PC-3 (cell line): ENCODE results near the gene UNK. TPM values are rescaled to one million over a fixed set of nuclear protein-coding genes. Genes with fewer than 3 reads are reported as not detected.
"Not testable (repeated sequence)": the region's sequence is repeated elsewhere in the genome, so short reads cannot be mapped to it uniquely, and the experiment has no call there.

Experiments
- ATAC-seq: fragments of 200-7000 bp; cut with Tn5 transposase; 2 replicates; pipeline ENCODE4 v1.9.1; 2020; ENCODE audit warnings: mild to moderate bottlenecking, moderate library complexity
- BruUV-seq: library from RNA; stranded (reverse); fragments of 400-500 nt; replicated peaks from 2 replicates; lab custom pipeline; 2021; lab: Mats Ljungman, UMichigan
- CTCF ChIA-PET: fragments of 300-600 bp; sonication (Branson Sonifier 250); formaldehyde crosslinking; loops from one replicate; lab custom pipeline; 2022; ENCODE audit warnings: antibody characterized with exemption; lab: Charles Lee
- POLR2A ChIA-PET: fragments of 300-600 bp; sonication (Branson Sonifier 250); formaldehyde crosslinking; loops from one replicate; lab custom pipeline; 2022; ENCODE audit warnings: antibody characterized with exemption; ENCODE audit not compliant: unreplicated experiment; lab: Charles Lee
- DNase-seq: peaks from one replicate; pipeline ENCODE4 v3.0.0-alpha.2; 2015
- H2AFZ ChIP-seq: fragments of 300-600 bp; sonication (generic); 2 replicates; pipeline ENCODE4 v1.6.0; 2016; ENCODE audit warnings: antibody characterized with exemption, low read length
- H3F3A ChIP-seq: fragments of 300-600 bp; sonication (generic); one replicate; pipeline ENCODE4 v1.6.0; 2017; ENCODE audit warnings: antibody characterized with exemption, low read length, control low read depth, mild to moderate bottlenecking; ENCODE audit not compliant: unreplicated experiment
- H3K27ac ChIP-seq: fragments of 300-600 bp; sonication (generic); 2 replicates; pipeline ENCODE4 v1.5.1; 2016; ENCODE audit warnings: mild to moderate bottlenecking, low read length
- H3K27me3 ChIP-seq: fragments of 300-600 bp; sonication (generic); 2 replicates; pipeline ENCODE4 v1.6.1; 2016; ENCODE audit warnings: low read length, mixed read lengths
- H3K36me3 ChIP-seq: fragments of 300-600 bp; sonication (generic); 2 replicates; pipeline ENCODE4 v1.6.1; 2016; ENCODE audit warnings: low read depth, mixed run types, low read length, mixed read lengths
- H3K4me1 ChIP-seq: fragments of 300-600 bp; sonication (generic); 2 replicates; pipeline ENCODE4 v1.5.1; 2016; ENCODE audit warnings: low read length; ENCODE audit not compliant: insufficient read depth
- H3K4me2 ChIP-seq: fragments of 300-600 bp; sonication (generic); 2 replicates; pipeline ENCODE4 v1.6.0; 2016; ENCODE audit warnings: low read length
- H3K4me3 ChIP-seq: fragments of 300-600 bp; sonication (generic); 2 replicates; pipeline ENCODE4 v1.5.1; 2016; ENCODE audit warnings: mild to moderate bottlenecking, low read length, mixed read lengths
- H3K79me2 ChIP-seq: fragments of 300-600 bp; sonication (generic); 2 replicates; pipeline ENCODE4 v1.6.1; 2017; ENCODE audit warnings: low read length, mixed read lengths
- H3K9ac ChIP-seq: fragments of 300-600 bp; sonication (generic); 2 replicates; pipeline ENCODE4 v1.6.0; 2016; ENCODE audit warnings: mild to moderate bottlenecking, low read length
- H3K9me2 ChIP-seq: fragments of 300-600 bp; sonication (generic); replicated peaks from 2 replicates; pipeline ENCODE4 v1.6.1; 2016; ENCODE audit warnings: mixed run types, low read length, mixed read lengths
- H3K9me3 ChIP-seq: fragments of 300-600 bp; sonication (generic); 2 replicates; pipeline ENCODE4 v1.6.1; 2016; ENCODE audit warnings: low read length, mixed read lengths
- H4K20me1 ChIP-seq: fragments of 300-600 bp; sonication (generic); 2 replicates; pipeline ENCODE4 v1.6.1; 2016; ENCODE audit warnings: low read length, mixed read lengths
- CTCF ChIP-seq: fragments of 300-600 bp; sonication (generic); conservative IDR thresholded peaks from 2 replicates; pipeline ENCODE4 v1.5.1; 2017; ENCODE audit warnings: antibody characterized with exemption, low read depth, mild to moderate bottlenecking, low read length
- EZH2 ChIP-seq: fragments of 300-600 bp; sonication (generic); IDR thresholded peaks from one replicate; pipeline ENCODE4 v1.6.1; 2017; ENCODE audit warnings: antibody characterized with exemption, mild to moderate bottlenecking, low read length; ENCODE audit not compliant: unreplicated experiment
- EZH2phosphoT487 ChIP-seq: fragments of 300-600 bp; sonication (generic); IDR thresholded peaks from 2 replicates; pipeline ENCODE4 v1.6.1; 2018; ENCODE audit warnings: mild to moderate bottlenecking, antibody characterized with exemption, low read length, borderline replicate concordance
- intact Hi-C: fragments of 100-400 bp; cut with micrococcal nuclease; formaldehyde crosslinking; loops from 2 replicates; pipeline ENCODE4 v1.9.0; 2023
- total RNA-seq: library from RNA; depleted of rRNA; stranded (reverse); fragments of >200 nt; gene quantifications from 2 replicates; pipeline ENCODE4 v1.2.3, GENCODE V29; 2014

UNK gene
- total RNA-seq, 1 experiment from 2014 or later: 21.8 TPM

- Histone ChIP-seq H3K27ac (peak within 1 kb of the TSS; percentile 69), H3K4me3 (peak within 1 kb of the TSS; percentile 86), H3F3A (no peaks in the 10 kb centered on the region), H3K9me2 (no peaks in the 10 kb centered on the region), H3K79me2 (peaks cover 24% of the 10 kb centered on the region), H2AFZ (peak within 1 kb of the TSS; percentile 86), H3K4me2 (peak within 1 kb of the TSS; percentile 95), H3K27me3 (no peaks in the 10 kb centered on the region), H3K9ac (peak within 1 kb of the TSS; percentile 77), H3K4me1 (peaks cover 28% of the 10 kb centered on the region), H3K36me3 (peaks cover 8% of the 10 kb centered on the region; the same call in 1 of the 2 replicates), H4K20me1 (no peaks in the 10 kb centered on the region), H3K9me3 (no peaks in the 10 kb centered on the region)
- peak; percentile 100 for DNase-seq
- no TSS peak for BruUV-seq
- ChIA-PET CTCF (interaction anchor here (0.6 to 3.2 kb wide), 16 partner anchors 10 to 448 kb away, joined by 3 to 30 read pairs (median 4); partner anchors contain the start of genes SMIM5, TRIM47 and TRIM65), POLR2A (interaction anchor here (0.5 to 2.3 kb wide), 18 partner anchors 10 to 475 kb away, joined by 3 to 29 read pairs (median 4); partner anchors contain the start of genes ACOX1 and FBF1)
- ATAC-seq: peak; percentile 90
- TF ChIP-seq EZH2phosphoT487: no peak
- no peak; the same call in 1 of the 2 replicates for TF ChIP-seq CTCF
- no peak for TF ChIP-seq EZH2
- intact Hi-C loops: loop anchor here (1.0 to 2.0 kb wide), 4 partner anchors 10 to 71 kb away; partner anchors contain the start of genes TRIM65 and UNK
These were observed 70.9 kb downstream of the UNK start, which contains the start of gene WBP2 for GRCh38 chr17:75855310-75856061. Gene WBP2 (minus strand): TSS chr17:75855335. CDS start chr17:75855297, 38 bp downstream.

- intact Hi-C loops: no loop called here
- Histone ChIP-seq H3K9me2 (no peaks in the 10 kb centered on the region), H3F3A (no peaks in the 10 kb centered on the region), H2AFZ (peak overlapping the region; percentile 86), H3K9ac (peak overlapping the region; percentile 77), H3K36me3 (peaks cover 2% of the 10 kb centered on the region; the same call in 1 of the 2 replicates), H3K4me2 (peak overlapping the region; percentile 93), H3K4me3 (peak overlapping the region; percentile 86), H3K4me1 (peaks cover 28% of the 10 kb centered on the region), H4K20me1 (no peaks in the 10 kb centered on the region), H3K27me3 (no peaks in the 10 kb centered on the region), H3K27ac (no peak overlapping the region; the same call in 1 of the 2 replicates), H3K9me3 (no peaks in the 10 kb centered on the region), H3K79me2 (peaks cover 24% of the 10 kb centered on the region)
- CTCF ChIA-PET: interaction anchor here (0.5 to 3.2 kb wide), 8 partner anchors 11 to 697 kb away, joined by 3 to 30 read pairs (median 4); partner anchors contain the start of genes SMIM5 and TRIM65
- POLR2A ChIA-PET: interaction anchor here (1.6 to 2.3 kb wide), 3 partner anchors 11 to 76 kb away, joined by 7 to 18 read pairs (median 16); a partner anchor contains a TSS
- ATAC-seq (no peak; the same call in 1 of the 2 replicates), DNase-seq (peak; percentile 45)
- TF ChIP-seq EZH2 (no peak), CTCF (peak; percentile 51; the same call in 1 of the 2 replicates)
- BruUV-seq: TSS peak; percentile 77
These were observed 71.6 kb downstream of the UNK start for GRCh38 chr17:75856062-75856756.

GRCh38 chr17:75859358-75859757 is 74.8 kb downstream of the UNK start:
- intact Hi-C loops, BruUV-seq, ATAC-seq, H3K9me2 ChIP-seq, H3K4me2 ChIP-seq, H2AFZ ChIP-seq, H3K9me3 ChIP-seq, DNase-seq, H3K9ac ChIP-seq, H3K79me2 ChIP-seq, H4K20me1 ChIP-seq, H3K27me3 ChIP-seq, H3K36me3 ChIP-seq, H3K27ac ChIP-seq, H3F3A ChIP-seq, H3K4me3 ChIP-seq: not testable (repeated sequence)
- H3K4me1 ChIP-seq: peaks cover 11% of the 10 kb centered on the region
- POLR2A ChIA-PET: interaction anchor here (0.7 kb wide), 1 partner anchor 23 kb away, joined by 15 read pairs; no protein-coding TSS in a partner anchor
- CTCF ChIA-PET: interaction anchor here (0.6 to 1.1 kb wide), 4 partner anchors 14 to 147 kb away, joined by 3 to 12 read pairs (median 7); partner anchors contain the start of gene TRIM65
